Activated CD8-positive, alpha-beta T cell treated with anti-CD3 and anti-CD28 coated beads for 36 hours (primary cell): Measurements from ENCODE around the gene MTFR1L. TPM values are rescaled to one million over a fixed set of nuclear protein-coding genes. Genes with fewer than 3 reads are reported as not detected.

ENCODE experiments used
- ATAC-seq: fragments of 200-7000 bp; cut with Tn5 transposase; one replicate; pipeline ENCODE4 v1.10.0; 2021; ENCODE audit warnings: mild to moderate bottlenecking, moderate library complexity
- CTCF ChIA-PET: fragments of 350-600 bp; sonication (Branson Sonifier 250); formaldehyde crosslinking; loops from one replicate; lab custom pipeline; 2021; ENCODE audit warnings: antibody characterized with exemption; lab: Charles Lee
- POLR2A ChIA-PET: fragments of 350-600 bp; sonication (Branson Sonifier 250); formaldehyde crosslinking; loops from one replicate; lab custom pipeline; 2021; ENCODE audit warnings: antibody characterized with exemption; lab: Charles Lee
- DNase-seq: peaks from one replicate; pipeline ENCODE4 v3.0.0-alpha.2; 2020
- H3K27ac Mint-ChIP-seq: one replicate; pipeline ENCODE4 v1.8.0; 2021; ENCODE audit warnings: mild to moderate bottlenecking, mixed read lengths
- H3K27me3 Mint-ChIP-seq: one replicate; pipeline ENCODE4 v1.8.0; 2021; ENCODE audit warnings: mixed read lengths
- H3K36me3 Mint-ChIP-seq: one replicate; pipeline ENCODE4 v1.8.0; 2021; ENCODE audit warnings: low read depth, mixed read lengths
- H3K4me1 Mint-ChIP-seq: one replicate; pipeline ENCODE4 v1.8.0; 2021; ENCODE audit warnings: low read depth, mixed read lengths
- H3K4me3 Mint-ChIP-seq: one replicate; pipeline ENCODE4 v1.8.0; 2021; ENCODE audit warnings: mild to moderate bottlenecking, moderate library complexity, mixed read lengths
- H3K9me3 Mint-ChIP-seq: one replicate; pipeline ENCODE4 v1.8.0; 2021; ENCODE audit warnings: mixed read lengths
- CTCF ChIP-seq: fragments of 200-600 bp; IDR thresholded peaks from one replicate; pipeline ENCODE4 v1.8.0; 2022; ENCODE audit warnings: antibody characterized with exemption, mild to moderate bottlenecking
- intact Hi-C: fragments of 100-400 bp; cut with micrococcal nuclease; formaldehyde crosslinking; loops from one replicate; pipeline ENCODE4 v1.10.0; 2022
- total RNA-seq, 2 experiments: library from RNA; stranded (reverse); gene quantifications; one replicate each; pipeline ENCODE4 v1.2.3, GENCODE V29; 2021

MTFR1L gene
- total RNA-seq, 2 experiments from 2014 or later: 25.6 to 27.4 TPM

GRCh38 chr1:25817840-25818501 lies 1.8 kb upstream of the MTFR1L start:
- no peak for DNase-seq
- H3K36me3 Mint-ChIP-seq: peaks cover 7% of the 10 kb centered on the region

GRCh38 chr1:25818569-25818968 lies 1.2 kb upstream of the MTFR1L start:
- no peaks in the 10 kb centered on the region for H3K9me3 Mint-ChIP-seq
- peaks cover 9% of the 10 kb centered on the region for H3K36me3 Mint-ChIP-seq
- peak overlapping the region; percentile 95 for H3K4me3 Mint-ChIP-seq
- TF ChIP-seq CTCF: no peak
- no peaks in the 10 kb centered on the region for H3K27me3 Mint-ChIP-seq
- ChIA-PET CTCF (interaction anchor here (2.0 to 2.2 kb wide), 2 partner anchors 9 to 331 kb away, joined by 4 to 12 read pairs; no protein-coding TSS in a partner anchor), POLR2A (interaction anchor here (0.9 to 1.7 kb wide), 5 partner anchors 16 to 201 kb away, joined by 3 to 4 read pairs (median 3); no protein-coding TSS in a partner anchor)
- H3K27ac Mint-ChIP-seq: peak overlapping the region; percentile 87
- intact Hi-C loops: no loop called here
- no peak for DNase-seq
- ATAC-seq: no peak
- H3K4me1 Mint-ChIP-seq: peaks cover 28% of the 10 kb centered on the region

More at GRCh38 chr1:25817840-25818501, 1.8 kb upstream of the MTFR1L start:
- peak overlapping the region; percentile 95 for H3K4me3 Mint-ChIP-seq
- intact Hi-C loops: no loop called here
- no peaks in the 10 kb centered on the region for H3K27me3 Mint-ChIP-seq
- no peak for ATAC-seq
- CTCF ChIA-PET: interaction anchor here (2.0 kb wide), 1 partner anchor 330 kb away, joined by 4 read pairs; no protein-coding TSS in a partner anchor
- H3K4me1 Mint-ChIP-seq: peaks cover 27% of the 10 kb centered on the region
- H3K27ac Mint-ChIP-seq: peak overlapping the region; percentile 57
- H3K9me3 Mint-ChIP-seq: no peaks in the 10 kb centered on the region
- POLR2A ChIA-PET: interaction anchor here (1.0 to 1.4 kb wide), 2 partner anchors 15 to 22 kb away, joined by 3 read pairs; no protein-coding TSS in a partner anchor
- TF ChIP-seq CTCF: no peak

- no peak for TF ChIP-seq CTCF
- peak; percentile 88 for DNase-seq
- peak; percentile 70 for ATAC-seq
- intact Hi-C loops: no loop called here
- Mint-ChIP-seq H3K4me3 (peak overlapping the region; percentile 95), H3K9me3 (no peaks in the 10 kb centered on the region), H3K4me1 (peaks cover 28% of the 10 kb centered on the region), H3K27ac (peak overlapping the region; percentile 95), H3K36me3 (peaks cover 7% of the 10 kb centered on the region), H3K27me3 (no peaks in the 10 kb centered on the region)
- CTCF ChIA-PET: interaction anchor here (0.7 to 3.3 kb wide), 6 partner anchors 10 to 212 kb away, joined by 3 to 18 read pairs (median 4); partner anchors contain the start of gene PAFAH2
- POLR2A ChIA-PET: interaction anchor here (0.6 to 2.7 kb wide), 14 partner anchors 10 to 1079 kb away, joined by 3 to 23 read pairs (median 3); partner anchors contain the start of genes AUNIP and STMN1
Observed at GRCh38 chr1:25820247-25821111, 725 bp downstream of the MTFR1L start.

GRCh38 chr1:25821112-25821476 lies 1.3 kb downstream of the MTFR1L start:
- Mint-ChIP-seq H3K4me3 (peak overlapping the region; percentile 95), H3K36me3 (peaks cover 8% of the 10 kb centered on the region), H3K9me3 (no peaks in the 10 kb centered on the region), H3K27me3 (no peaks in the 10 kb centered on the region), H3K4me1 (peaks cover 28% of the 10 kb centered on the region), H3K27ac (peak overlapping the region; percentile 95)
- ChIA-PET CTCF (interaction anchor here (0.6 to 3.3 kb wide), 3 partner anchors 10 to 74 kb away, joined by 3 to 18 read pairs (median 3); no protein-coding TSS in a partner anchor), POLR2A (interaction anchor here (0.7 to 2.7 kb wide), 7 partner anchors 9 to 270 kb away, joined by 3 to 23 read pairs (median 3); no protein-coding TSS in a partner anchor)
- intact Hi-C loops: no loop called here
- no peak for DNase-seq
- no peak for TF ChIP-seq CTCF
- no peak for ATAC-seq
